ENCODE data around the gene MYH10.

DNA sequence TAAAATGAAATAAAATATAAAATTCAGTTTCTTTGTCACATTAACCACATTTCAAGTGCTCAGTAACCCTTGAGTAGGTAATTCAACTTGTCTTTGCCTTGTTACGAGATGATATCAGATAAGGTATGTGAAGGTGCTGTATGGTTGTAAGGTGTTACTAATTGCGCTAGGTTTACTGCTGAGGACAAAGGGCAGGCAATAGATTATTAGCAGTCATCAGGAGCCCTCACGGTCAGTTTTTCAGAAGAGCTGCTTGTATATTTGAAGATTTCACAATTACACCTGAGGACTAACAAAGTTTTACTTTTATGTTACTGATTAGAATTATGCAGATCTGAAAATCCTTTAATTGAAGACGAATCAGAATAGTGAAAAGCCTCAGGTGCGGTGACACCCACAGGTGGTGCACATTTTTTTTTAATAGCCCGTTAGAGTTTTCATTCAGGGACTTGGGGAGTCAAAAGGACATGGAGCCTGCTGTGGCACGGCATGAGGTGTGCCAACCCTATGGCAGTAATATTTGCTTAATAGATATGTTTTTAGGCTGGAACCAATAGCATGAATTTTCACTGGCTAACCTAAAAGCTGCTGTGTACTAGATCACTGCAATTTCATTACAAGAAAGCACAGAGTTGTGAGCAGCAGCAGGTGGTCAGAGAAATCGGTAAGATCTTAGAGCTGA is 178.5 kb downstream of the MYH10 start:
- no peak for TF ChIP-seq EZH2 (IDR thresholded peaks at IDR 0.05; ENCODE audit: borderline replicate concordance)
- TF ChIP-seq CTCF (IDR thresholded peaks at IDR 0.05; ENCODE audit: poor library complexity), result no peak
